HepG2 (cell line): Measurements from ENCODE around the gene SLC22A31. TPM values are rescaled to one million over a fixed set of nuclear protein-coding genes. Genes with fewer than 3 reads are reported as not detected.
"Not testable (repeated sequence)": the region's sequence is repeated elsewhere in the genome, so short reads cannot be mapped to it uniquely, and the experiment has no call there.

Experiments
- ASH2L ChIP-seq: fragments of 300-600, 200-600 bp; sonication (generic); IDR thresholded peaks from 2 replicates; pipeline ENCODE4 v1.7.0; 2017; ENCODE audit warnings: low read depth, mild to moderate bottlenecking, moderate library complexity, mixed read lengths, low read length; ENCODE audit not compliant: insufficient read length
- CAMTA2 ChIP-seq: sonication (generic); formaldehyde crosslinking; IDR thresholded peaks from 2 replicates; pipeline ENCODE4 v1.4.0; 2020; ENCODE audit warnings: mild to moderate bottlenecking, missing genetic modification reagents, borderline replicate concordance
- CENPT ChIP-seq: sonication (generic); formaldehyde crosslinking; IDR thresholded peaks from 2 replicates; pipeline ENCODE4 v1.8.0; 2022; ENCODE audit warnings: low read depth, mild to moderate bottlenecking, moderate library complexity, missing genetic modification reagents
- HDAC2 ChIP-seq: sonication (generic); formaldehyde crosslinking; IDR thresholded peaks from 2 replicates; pipeline ENCODE4 v1.4.0; 2020; ENCODE audit warnings: missing genetic modification reagents
- JUND ChIP-seq: sonication (generic); formaldehyde crosslinking; IDR thresholded peaks from 2 replicates; pipeline ENCODE4 v1.8.0; 2022; ENCODE audit warnings: mild to moderate bottlenecking, missing genetic modification reagents
- RBFOX2 ChIP-seq: fragments of 200-400 bp; formaldehyde crosslinking; IDR thresholded peaks from 2 replicates; pipeline ENCODE4 v1.6.1; 2017; ENCODE audit warnings: low read depth, mild to moderate bottlenecking, low read length
- SALL1 ChIP-seq: sonication (generic); formaldehyde crosslinking; IDR thresholded peaks from 2 replicates; pipeline ENCODE4 v1.8.0; 2022; ENCODE audit warnings: mild to moderate bottlenecking, missing genetic modification reagents
- SP1 ChIP-seq, 2 experiments: fragments of 450-650 bp in 1 of 2; sonication (generic) in 1 of 2; formaldehyde crosslinking in 1 of 2; IDR thresholded peaks; 2 replicates each; pipeline versions ENCODE4 v1.4.0 to v1.6.1; 2016 to 2020; ENCODE audit warnings: missing genetic modification reagents in 1 of 2
- TGIF2 ChIP-seq: IDR thresholded peaks from 2 replicates; pipeline ENCODE4 v1.6.1; 2016; ENCODE audit warnings: control low read depth, missing compliant biosample characterization
- ZMYM4 ChIP-seq: sonication (generic); formaldehyde crosslinking; IDR thresholded peaks from 2 replicates; pipeline ENCODE4 v1.8.1; 2023; ENCODE audit warnings: mild to moderate bottlenecking, missing genetic modification reagents
- ZNF331 ChIP-seq: sonication (generic); formaldehyde crosslinking; IDR thresholded peaks from 2 replicates; pipeline ENCODE4 v1.4.0; 2020; ENCODE audit warnings: missing genetic modification reagents
- ZNF543 ChIP-seq: sonication (generic); formaldehyde crosslinking; IDR thresholded peaks from 2 replicates; pipeline ENCODE4 v1.4.0; 2020; ENCODE audit warnings: mild to moderate bottlenecking, missing genetic modification reagents
- ZNF558 ChIP-seq: sonication (generic); formaldehyde crosslinking; IDR thresholded peaks from 2 replicates; pipeline ENCODE4 v1.9.0; 2022; ENCODE audit warnings: mild to moderate bottlenecking, missing genetic modification reagents, borderline replicate concordance
- ZNF839 ChIP-seq: sonication (generic); formaldehyde crosslinking; IDR thresholded peaks from 2 replicates; pipeline ENCODE4 v1.4.0; 2020; ENCODE audit warnings: missing genetic modification reagents, mild to moderate bottlenecking, borderline replicate concordance
- polyA plus RNA-seq, 8 experiments: library from polyadenylated mRNA; depleted of rRNA in 3 of 8; stranded (reverse) in 7 of 8; unstranded in 1 of 8; fragments of >200 nt; fragmentation: Illumina TruSeq in 4 of 8; extraction: Trizol in 4 of 8; gene quantifications; 2 replicates each; pipeline versions ENCODE4 v1.2.1 to v1.2.3, GENCODE V29; 2011 to 2016; ENCODE audit warnings: low read depth in 4 of 8, missing spikeins in 1 of 8, mixed read lengths in 1 of 8; ENCODE audit not compliant: insufficient read depth in 1 of 8
- total RNA-seq, 5 experiments: library from RNA; depleted of rRNA; stranded (reverse); fragments of >200 nt; fragmentation: Illumina TruSeq; extraction: Trizol; gene quantifications; 2 replicates each; pipeline ENCODE4 v1.2.3, GENCODE V29; 2016; ENCODE audit warnings: low read depth in 1 of 5
- TF ChIP-seq, protein P1 (sequence below): sonication (generic); formaldehyde crosslinking; IDR thresholded peaks from 2 replicates; pipeline ENCODE4 v1.8.0; 2022; ENCODE audit warnings: low read depth, missing genetic modification reagents
- TF ChIP-seq, protein P2 (sequence below): sonication (generic); formaldehyde crosslinking; IDR thresholded peaks from 2 replicates; pipeline ENCODE4 v1.5.0; 2020; ENCODE audit warnings: missing genetic modification reagents
- TF ChIP-seq, protein P3 (sequence below): sonication (generic); formaldehyde crosslinking; conservative IDR thresholded peaks from 2 replicates; pipeline ENCODE4 v1.4.0; 2020; ENCODE audit warnings: mild to moderate bottlenecking, missing genetic modification reagents, moderate library complexity
- TF ChIP-seq, protein P4 (sequence below), 2 experiments: sonication (generic) in 1 of 2; formaldehyde crosslinking in 1 of 2; IDR thresholded peaks; 2 replicates each; pipeline versions ENCODE4 v1.4.0 to v1.6.1; 2018 to 2020; ENCODE audit warnings: missing genetic modification reagents in 2 of 2, borderline replicate concordance in 1 of 2, low read depth in 1 of 2, mild to moderate bottlenecking in 1 of 2, missing biosample characterization in 1 of 2
- TF ChIP-seq, protein P5 (sequence below): sonication (generic); formaldehyde crosslinking; IDR thresholded peaks from 2 replicates; pipeline ENCODE4 v1.5.0; 2020; ENCODE audit warnings: missing genetic modification reagents

The SLC22A31 gene
- total and polyA plus RNA-seq, 2 of the 13 experiments (the other 11 are each of a cell fraction or from before 2014, with no cell fraction given), result 67.3 to 83.3 TPM

DNA sequence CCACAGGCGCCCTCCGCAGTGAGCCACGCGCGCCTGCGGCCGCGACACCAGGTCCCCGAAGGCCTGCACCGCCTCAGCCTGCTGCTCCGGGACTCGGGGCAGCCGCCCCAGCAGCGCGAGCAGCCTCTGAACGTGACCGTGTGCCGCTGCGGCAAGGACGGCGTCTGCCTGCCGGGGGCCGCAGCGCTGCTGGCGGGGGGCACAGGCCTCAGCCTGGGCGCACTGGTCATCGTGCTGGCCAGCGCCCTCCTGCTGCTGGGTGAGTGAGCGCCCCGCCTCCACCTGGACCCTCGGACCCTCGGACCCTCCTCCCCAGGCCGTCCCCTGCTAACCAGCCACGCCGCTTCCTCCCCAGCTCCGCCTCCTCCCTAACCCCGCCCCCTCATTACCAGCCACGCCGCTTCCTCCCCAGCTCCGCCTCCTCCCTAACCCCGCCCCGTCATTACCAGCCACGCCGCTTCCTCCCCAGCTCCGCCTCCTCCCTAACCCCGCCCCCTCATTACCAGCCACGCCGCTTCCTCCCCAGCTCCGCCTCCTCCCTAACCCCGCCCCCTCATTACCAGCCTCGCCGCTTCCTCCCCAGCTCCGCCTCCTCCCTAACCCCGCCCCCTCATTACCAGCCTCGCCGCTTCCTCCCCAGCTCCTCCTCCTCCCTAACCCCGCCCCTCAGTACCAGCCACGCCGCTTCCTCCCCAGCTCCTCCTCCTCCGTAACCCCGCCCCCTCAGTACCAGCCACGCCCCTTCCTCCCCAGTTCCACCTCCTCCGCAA, 8.0 kb downstream of the SLC22A31 start (continued):
- not testable (repeated sequence) for TF ChIP-seq SP1 (IDR thresholded peaks at IDR 0.05)
- TF ChIP-seq SP1 (CRISPR knock-in tag; IDR thresholded peaks at IDR 0.05), result peak; percentile 88
- TF ChIP-seq CENPT (CRISPR knock-in tag), result 0 out of 2 replicates have a peak, but pooled peaks have one; percentile 79
- TF ChIP-seq ASH2L, result peak; percentile 53
- TF ChIP-seq, protein P1, sequence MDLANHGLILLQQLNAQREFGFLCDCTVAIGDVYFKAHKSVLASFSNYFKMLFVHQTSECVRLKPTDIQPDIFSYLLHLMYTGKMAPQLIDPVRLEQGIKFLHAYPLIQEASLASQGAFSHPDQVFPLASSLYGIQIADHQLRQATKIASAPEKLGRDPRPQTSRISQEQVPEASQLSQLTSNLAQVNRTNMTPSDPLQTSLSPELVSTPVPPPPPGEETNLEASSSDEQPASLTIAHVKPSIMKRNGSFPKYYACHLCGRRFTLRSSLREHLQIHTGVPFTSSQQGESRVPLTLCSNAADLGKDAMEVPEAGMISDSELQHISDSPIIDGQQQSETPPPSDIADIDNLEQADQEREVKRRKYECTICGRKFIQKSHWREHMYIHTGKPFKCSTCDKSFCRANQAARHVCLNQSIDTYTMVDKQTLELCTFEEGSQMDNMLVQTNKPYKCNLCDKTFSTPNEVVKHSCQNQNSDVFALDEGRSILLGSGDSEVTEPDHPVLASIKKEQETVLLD (CRISPR knock-in tag), result peak; percentile 20; the same call in 1 of the 2 replicates
- peak; percentile 52; the same call in 1 of the 2 replicates for TF ChIP-seq ZNF558 (CRISPR knock-in tag)
- TF ChIP-seq TGIF2 (CRISPR knock-in tag), result peak; percentile 69; the same call in 1 of the 2 replicates
- TF ChIP-seq CAMTA2 (CRISPR knock-in tag), result peak; percentile 61; the same call in 1 of the 2 replicates
- TF ChIP-seq, protein P2, sequence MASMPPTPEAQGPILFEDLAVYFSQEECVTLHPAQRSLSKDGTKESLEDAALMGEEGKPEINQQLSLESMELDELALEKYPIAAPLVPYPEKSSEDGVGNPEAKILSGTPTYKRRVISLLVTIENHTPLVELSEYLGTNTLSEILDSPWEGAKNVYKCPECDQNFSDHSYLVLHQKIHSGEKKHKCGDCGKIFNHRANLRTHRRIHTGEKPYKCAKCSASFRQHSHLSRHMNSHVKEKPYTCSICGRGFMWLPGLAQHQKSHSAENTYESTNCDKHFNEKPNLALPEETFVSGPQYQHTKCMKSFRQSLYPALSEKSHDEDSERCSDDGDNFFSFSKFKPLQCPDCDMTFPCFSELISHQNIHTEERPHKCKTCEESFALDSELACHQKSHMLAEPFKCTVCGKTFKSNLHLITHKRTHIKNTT (CRISPR knock-in tag), result peak; percentile 82; the same call in 1 of the 2 replicates
- TF ChIP-seq, protein P3, sequence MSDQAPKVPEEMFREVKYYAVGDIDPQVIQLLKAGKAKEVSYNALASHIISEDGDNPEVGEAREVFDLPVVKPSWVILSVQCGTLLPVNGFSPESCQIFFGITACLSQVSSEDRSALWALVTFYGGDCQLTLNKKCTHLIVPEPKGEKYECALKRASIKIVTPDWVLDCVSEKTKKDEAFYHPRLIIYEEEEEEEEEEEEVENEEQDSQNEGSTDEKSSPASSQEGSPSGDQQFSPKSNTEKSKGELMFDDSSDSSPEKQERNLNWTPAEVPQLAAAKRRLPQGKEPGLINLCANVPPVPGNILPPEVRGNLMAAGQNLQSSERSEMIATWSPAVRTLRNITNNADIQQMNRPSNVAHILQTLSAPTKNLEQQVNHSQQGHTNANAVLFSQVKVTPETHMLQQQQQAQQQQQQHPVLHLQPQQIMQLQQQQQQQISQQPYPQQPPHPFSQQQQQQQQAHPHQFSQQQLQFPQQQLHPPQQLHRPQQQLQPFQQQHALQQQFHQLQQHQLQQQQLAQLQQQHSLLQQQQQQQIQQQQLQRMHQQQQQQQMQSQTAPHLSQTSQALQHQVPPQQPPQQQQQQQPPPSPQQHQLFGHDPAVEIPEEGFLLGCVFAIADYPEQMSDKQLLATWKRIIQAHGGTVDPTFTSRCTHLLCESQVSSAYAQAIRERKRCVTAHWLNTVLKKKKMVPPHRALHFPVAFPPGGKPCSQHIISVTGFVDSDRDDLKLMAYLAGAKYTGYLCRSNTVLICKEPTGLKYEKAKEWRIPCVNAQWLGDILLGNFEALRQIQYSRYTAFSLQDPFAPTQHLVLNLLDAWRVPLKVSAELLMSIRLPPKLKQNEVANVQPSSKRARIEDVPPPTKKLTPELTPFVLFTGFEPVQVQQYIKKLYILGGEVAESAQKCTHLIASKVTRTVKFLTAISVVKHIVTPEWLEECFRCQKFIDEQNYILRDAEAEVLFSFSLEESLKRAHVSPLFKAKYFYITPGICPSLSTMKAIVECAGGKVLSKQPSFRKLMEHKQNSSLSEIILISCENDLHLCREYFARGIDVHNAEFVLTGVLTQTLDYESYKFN (CRISPR knock-in tag), result peak; percentile 73
- peak; percentile 64 for TF ChIP-seq ZNF331 (CRISPR knock-in tag)
- TF ChIP-seq ZNF543 (CRISPR knock-in tag), result peak; percentile 43; the same call in 1 of the 2 replicates
- TF ChIP-seq RBFOX2, result peak; percentile 92
- peak; percentile 93 for TF ChIP-seq SALL1 (CRISPR knock-in tag)
- TF ChIP-seq, protein P4, sequence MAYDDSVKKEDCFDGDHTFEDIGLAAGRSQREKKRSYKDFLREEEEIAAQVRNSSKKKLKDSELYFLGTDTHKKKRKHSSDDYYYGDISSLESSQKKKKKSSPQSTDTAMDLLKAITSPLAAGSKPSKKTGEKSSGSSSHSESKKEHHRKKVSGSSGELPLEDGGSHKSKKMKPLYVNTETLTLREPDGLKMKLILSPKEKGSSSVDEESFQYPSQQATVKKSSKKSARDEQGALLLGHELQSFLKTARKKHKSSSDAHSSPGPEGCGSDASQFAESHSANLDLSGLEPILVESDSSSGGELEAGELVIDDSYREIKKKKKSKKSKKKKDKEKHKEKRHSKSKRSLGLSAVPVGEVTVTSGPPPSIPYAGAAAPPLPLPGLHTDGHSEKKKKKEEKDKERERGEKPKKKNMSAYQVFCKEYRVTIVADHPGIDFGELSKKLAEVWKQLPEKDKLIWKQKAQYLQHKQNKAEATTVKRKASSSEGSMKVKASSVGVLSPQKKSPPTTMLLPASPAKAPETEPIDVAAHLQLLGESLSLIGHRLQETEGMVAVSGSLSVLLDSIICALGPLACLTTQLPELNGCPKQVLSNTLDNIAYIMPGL (CRISPR knock-in tag; IDR thresholded peaks at IDR 0.05; ENCODE audit: borderline replicate concordance in 1 of 2, low read depth in 1 of 2), result peak; percentile 83 to 90
- TF ChIP-seq, protein P5, sequence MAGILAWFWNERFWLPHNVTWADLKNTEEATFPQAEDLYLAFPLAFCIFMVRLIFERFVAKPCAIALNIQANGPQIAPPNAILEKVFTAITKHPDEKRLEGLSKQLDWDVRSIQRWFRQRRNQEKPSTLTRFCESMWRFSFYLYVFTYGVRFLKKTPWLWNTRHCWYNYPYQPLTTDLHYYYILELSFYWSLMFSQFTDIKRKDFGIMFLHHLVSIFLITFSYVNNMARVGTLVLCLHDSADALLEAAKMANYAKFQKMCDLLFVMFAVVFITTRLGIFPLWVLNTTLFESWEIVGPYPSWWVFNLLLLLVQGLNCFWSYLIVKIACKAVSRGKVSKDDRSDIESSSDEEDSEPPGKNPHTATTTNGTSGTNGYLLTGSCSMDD (CRISPR knock-in tag), result peak; percentile 74; the same call in 1 of the 2 replicates
- 0 out of 2 replicates have a peak, but pooled peaks have one; percentile 38 for TF ChIP-seq ZNF839 (CRISPR knock-in tag)
- TF ChIP-seq HDAC2 (CRISPR knock-in tag), result peak; percentile 80
- peak; percentile 77 for TF ChIP-seq ZMYM4 (CRISPR knock-in tag)
- TF ChIP-seq JUND (CRISPR knock-in tag), result peak; percentile 78
